ENCODE data around the gene FAAH2.
A peak's percentile ranks its signal among the peaks of the same experiment; 100 is the strongest.

The FAAH2 gene

DNA sequence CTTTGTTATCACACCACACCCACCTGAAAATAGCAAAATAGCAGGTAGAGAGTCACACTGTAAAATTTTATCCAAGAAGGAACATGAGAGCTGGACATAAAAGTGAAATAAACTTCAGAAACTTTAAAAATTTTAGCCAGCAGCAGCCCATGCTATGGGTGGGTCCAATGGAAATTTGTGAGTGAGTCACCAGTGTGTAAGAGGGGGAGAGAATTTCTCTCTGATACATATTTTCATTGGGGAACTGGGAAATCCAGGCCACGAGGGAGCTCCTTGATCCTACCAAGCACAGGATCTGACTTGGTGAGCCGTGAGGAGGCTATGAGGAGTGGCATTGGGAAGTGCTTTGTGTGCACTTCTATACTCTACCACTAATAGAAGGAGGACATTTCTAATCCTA, 136.3 kb downstream of the FAAH2 start:
- TF ChIP-seq, protein P1, sequence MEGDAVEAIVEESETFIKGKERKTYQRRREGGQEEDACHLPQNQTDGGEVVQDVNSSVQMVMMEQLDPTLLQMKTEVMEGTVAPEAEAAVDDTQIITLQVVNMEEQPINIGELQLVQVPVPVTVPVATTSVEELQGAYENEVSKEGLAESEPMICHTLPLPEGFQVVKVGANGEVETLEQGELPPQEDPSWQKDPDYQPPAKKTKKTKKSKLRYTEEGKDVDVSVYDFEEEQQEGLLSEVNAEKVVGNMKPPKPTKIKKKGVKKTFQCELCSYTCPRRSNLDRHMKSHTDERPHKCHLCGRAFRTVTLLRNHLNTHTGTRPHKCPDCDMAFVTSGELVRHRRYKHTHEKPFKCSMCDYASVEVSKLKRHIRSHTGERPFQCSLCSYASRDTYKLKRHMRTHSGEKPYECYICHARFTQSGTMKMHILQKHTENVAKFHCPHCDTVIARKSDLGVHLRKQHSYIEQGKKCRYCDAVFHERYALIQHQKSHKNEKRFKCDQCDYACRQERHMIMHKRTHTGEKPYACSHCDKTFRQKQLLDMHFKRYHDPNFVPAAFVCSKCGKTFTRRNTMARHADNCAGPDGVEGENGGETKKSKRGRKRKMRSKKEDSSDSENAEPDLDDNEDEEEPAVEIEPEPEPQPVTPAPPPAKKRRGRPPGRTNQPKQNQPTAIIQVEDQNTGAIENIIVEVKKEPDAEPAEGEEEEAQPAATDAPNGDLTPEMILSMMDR (IDR thresholded peaks at IDR 0.05; ENCODE audit: extremely low read depth, insufficient read depth, missing control alignments), result no peak
- DNase-seq (ENCODE audit: low spot score), result no peak
- in situ Hi-C loops (cut with MboI; ENCODE audit: low pct_unique_long_range_greater_than_20kb, low sequenced_read_pairs, unreplicated experiment), result no loop called here

DNA sequence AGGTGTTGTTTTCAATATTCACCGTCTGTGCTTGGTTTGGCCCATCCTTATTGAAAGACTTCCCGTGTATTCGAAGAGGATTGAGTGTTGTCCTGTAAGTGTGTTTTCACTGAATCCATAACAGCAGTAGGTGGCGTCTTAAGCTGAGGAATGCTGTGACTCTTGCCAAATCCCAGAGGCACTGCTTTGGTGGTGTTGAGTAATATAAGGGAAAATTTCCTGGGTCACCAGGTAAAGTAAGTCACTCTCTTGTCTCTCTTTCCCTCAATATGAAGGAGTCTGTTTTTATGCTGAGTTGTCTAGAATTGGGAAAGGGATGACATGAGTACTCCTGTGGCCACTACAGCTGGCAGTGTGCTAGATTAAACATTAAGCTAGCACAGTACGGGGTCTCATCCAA, 158.6 kb downstream of the FAAH2 start:
- TF ChIP-seq, protein P1 (IDR thresholded peaks at IDR 0.05; ENCODE audit: extremely low read depth, insufficient read depth, missing control alignments), result no peak
- in situ Hi-C loops (cut with MboI; ENCODE audit: low pct_unique_long_range_greater_than_20kb, low sequenced_read_pairs, unreplicated experiment), result no loop called here
- DNase-seq (ENCODE audit: low spot score), result no peak

DNA sequence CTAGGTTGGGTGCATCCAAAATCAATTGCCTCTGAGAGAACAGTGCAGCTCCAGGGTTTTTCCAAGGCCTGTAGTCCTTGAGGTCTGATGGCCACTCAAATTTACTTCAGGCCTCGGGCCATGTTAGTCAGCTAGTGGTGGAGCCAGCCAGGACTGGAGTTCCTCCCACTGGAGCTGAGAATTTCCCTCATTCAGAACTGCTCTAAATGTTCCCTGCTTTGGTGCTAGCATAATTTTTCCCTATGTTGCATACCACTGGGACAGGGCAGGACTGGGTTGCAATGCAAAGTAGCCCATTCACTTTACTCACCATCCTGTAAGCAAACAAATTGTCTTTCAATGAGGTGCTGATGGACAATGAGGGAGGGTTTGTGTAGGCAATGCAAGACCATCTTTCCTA, 159.3 kb downstream of the FAAH2 start:
- DNase-seq (ENCODE audit: low spot score), result no peak
- in situ Hi-C loops (cut with MboI; ENCODE audit: low pct_unique_long_range_greater_than_20kb, low sequenced_read_pairs, unreplicated experiment), result no loop called here
- TF ChIP-seq, protein P1 (IDR thresholded peaks at IDR 0.05; ENCODE audit: extremely low read depth, insufficient read depth, missing control alignments), result no peak

DNA sequence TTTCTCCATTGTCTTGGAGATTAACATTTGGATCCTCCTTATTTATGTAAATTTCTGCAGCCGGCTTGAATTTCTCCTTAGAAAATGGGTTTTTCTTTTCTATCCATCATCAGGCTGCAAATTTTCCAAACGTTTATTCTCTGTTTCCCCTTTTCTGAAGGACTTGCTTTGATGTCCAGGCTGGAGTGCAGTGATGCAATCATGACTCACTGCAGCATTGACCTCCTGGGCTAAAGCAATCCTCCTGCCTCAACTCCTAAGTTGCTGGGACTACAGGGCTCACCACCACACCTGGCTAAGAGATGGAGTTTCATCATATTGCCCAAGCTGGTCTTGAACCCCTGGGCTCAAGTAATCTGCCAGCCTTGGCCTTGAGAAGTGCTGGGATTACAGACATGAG, 161.3 kb downstream of the FAAH2 start:
- no peak for DNase-seq (ENCODE audit: low spot score)
- in situ Hi-C loops (cut with MboI; ENCODE audit: low pct_unique_long_range_greater_than_20kb, low sequenced_read_pairs, unreplicated experiment), result no loop called here
- TF ChIP-seq, protein P1 (IDR thresholded peaks at IDR 0.05; ENCODE audit: extremely low read depth, insufficient read depth, missing control alignments), result no peak

DNA sequence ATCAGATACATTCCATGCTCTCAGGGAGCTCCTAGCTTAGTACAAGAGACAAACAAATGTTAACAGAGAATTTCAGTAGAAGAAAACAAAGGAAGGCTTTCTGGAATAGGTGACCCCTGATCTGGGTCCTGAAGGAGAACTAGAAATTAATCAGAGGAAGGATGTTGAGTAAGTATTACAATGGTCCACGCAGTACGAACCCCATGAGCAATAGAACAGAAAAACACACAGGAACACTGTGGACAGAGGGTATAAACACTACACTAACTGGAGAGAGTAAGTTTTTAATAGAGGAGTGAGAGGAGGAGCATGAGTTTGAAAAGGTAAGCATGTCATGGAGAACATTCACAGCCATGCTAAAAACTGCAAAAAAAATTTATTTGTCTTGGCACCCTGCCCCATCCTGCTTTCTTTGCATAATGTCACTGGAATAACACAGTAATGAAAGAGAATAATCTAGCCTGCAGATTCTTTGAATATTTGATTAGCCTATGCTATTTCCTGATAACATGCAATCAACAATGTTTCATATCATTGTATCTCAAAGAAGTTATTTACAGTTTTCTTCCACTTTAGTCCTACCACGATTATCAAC, 165.0 kb downstream of the FAAH2 start:
- DNase-seq (ENCODE audit: low spot score), result no peak
- TF ChIP-seq, protein P1 (IDR thresholded peaks at IDR 0.05; ENCODE audit: extremely low read depth, insufficient read depth, missing control alignments), result no peak
- in situ Hi-C loops (cut with MboI; ENCODE audit: low pct_unique_long_range_greater_than_20kb, low sequenced_read_pairs, unreplicated experiment), result loop anchor here (25.0 kb wide), 1 partner anchor 639 kb away; no protein-coding TSS in a partner anchor

DNA sequence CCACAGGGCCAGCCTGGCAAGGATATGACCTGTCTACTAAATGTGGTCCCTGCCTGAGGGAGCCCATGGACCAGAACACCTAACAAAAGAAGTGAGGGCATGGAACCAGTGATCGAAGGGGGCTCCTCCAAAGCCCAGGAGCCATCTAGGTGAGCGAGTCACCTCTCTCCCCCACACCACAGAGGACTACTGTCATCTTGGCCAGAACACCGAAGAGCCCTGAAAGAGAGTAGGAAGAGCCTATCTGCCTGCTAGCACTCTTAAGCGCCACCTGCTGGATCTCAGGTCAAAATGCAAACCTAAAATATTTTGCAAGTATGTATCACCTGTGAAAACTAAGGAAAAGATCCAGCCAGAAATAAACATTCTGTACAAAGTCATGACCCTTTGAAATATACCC, 167.4 kb downstream of the FAAH2 start:
- TF ChIP-seq, protein P1 (IDR thresholded peaks at IDR 0.05; ENCODE audit: extremely low read depth, insufficient read depth, missing control alignments), result peak; percentile 76
- DNase-seq (ENCODE audit: low spot score), result peak; percentile 31

More for the DNA sequence above, 167.4 kb downstream of the FAAH2 start:
- in situ Hi-C loops (cut with MboI; ENCODE audit: low pct_unique_long_range_greater_than_20kb, low sequenced_read_pairs, unreplicated experiment), result loop anchor here (25.0 kb wide), 1 partner anchor 642 kb away; no protein-coding TSS in a partner anchor

Measured in GM13977 (cell line).